Regular cardiac myocyte (primary cell): ENCODE results near the gene OR6C1. TPM values are rescaled to one million over a fixed set of nuclear protein-coding genes. Genes with fewer than 3 reads are reported as not detected.

Source experiments
- total RNA-seq: library from RNA; depleted of rRNA; stranded (reverse); fragments of >200 nt; gene quantifications from 2 replicates; pipeline ENCODE4 v1.2.3, GENCODE V29; 2014

Gene OR6C1
- not detected in 2 replicates for total RNA-seq

DNA sequence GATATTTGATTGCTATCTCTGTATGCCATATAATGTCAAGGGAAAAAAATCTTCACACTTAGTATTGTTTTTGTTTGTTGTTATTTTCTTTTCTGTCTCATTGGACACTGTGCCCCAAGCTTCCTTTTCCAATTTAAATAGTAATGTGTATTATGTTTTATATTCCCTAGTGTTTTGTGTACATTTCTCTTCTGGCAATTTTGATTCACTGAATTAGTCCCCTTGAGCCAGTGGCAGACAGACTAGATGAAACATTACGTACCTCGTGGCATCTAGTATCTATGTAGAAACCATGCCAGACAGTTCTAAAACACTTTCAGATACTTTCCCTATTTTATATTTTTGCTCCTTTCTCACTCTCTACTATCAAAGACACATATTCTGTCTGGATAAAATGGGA lies at the start of gene OR6C1:
Gene OR6C1 (plus strand): TSS at position 301 of the 400 bp plus-strand sequence. CDS start 6,257 bp downstream, outside the sequence.

DNA sequence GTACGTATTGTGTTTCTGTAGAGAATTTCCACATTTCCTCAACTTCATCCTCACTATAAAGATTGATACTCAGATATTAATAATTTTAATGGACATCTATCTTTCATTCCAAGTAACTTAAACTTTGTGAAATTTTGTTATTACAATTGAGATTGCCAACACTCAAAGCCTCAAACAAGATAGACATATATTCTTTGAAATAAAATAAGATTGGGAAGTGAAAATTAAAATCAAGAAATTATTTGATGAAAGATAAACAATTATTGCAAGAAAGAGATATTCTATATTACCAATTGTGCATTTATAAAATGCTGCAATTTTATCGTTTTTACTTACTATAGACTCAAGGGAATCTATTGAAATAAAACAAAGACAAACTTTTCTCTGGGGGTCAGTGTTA lies 17.7 kb upstream of the OR6C1 start, which contains the start of gene OR6C6:
Gene OR6C6 (minus strand): TSS at position 101 of the 400 bp plus-strand sequence. CDS start 1,337 bp downstream, outside the sequence.

GRCh38 chr12:55330446-55330845 lies 16.3 kb downstream of the OR6C1 start, which contains the start of gene OR6C3:
Gene OR6C3, plus strand, starts transcription at chr12:55330746. Its CDS starts 955 bp downstream, at chr12:55331701.

GRCh38 chr12:55362675-55363074 lies 48.5 kb downstream of the OR6C1 start, which contains the start of gene OR6C75:
Gene OR6C75, plus strand, starts transcription at chr12:55362975. Its CDS starts 2,136 bp downstream, at chr12:55365111.

Other genes starting within 250 kb of the OR6C1 start
- gene OR9K2, start 187.9 kb upstream of the OR6C1 start, total RNA-seq: not detected in 2 replicates
- gene OR10A7, start 93.3 kb upstream of the OR6C1 start, total RNA-seq: not detected in 2 replicates
- gene OR6C74, start 69.7 kb upstream of the OR6C1 start, total RNA-seq: under 0.01 TPM in 1 of 2 replicates, not detected in the other
- not detected in 2 replicates for gene OR6C6, start 17.8 kb upstream of the OR6C1 start, total RNA-seq
- gene OR6C3, start 16.4 kb downstream of the OR6C1 start, total RNA-seq: not detected in 2 replicates
- gene OR6C75, start 48.6 kb downstream of the OR6C1 start, total RNA-seq: not detected in 2 replicates
- gene OR6C65, start 86.2 kb downstream of the OR6C1 start, total RNA-seq: not detected in 2 replicates
- not detected in 2 replicates for gene OR6C76, start 111.9 kb downstream of the OR6C1 start, total RNA-seq
- gene OR6C2, start 129.7 kb downstream of the OR6C1 start, total RNA-seq: not detected in 2 replicates
- not detected in 2 replicates for gene OR6C70, start 155.8 kb downstream of the OR6C1 start, total RNA-seq
- gene OR6C68, start 178.0 kb downstream of the OR6C1 start, total RNA-seq: not detected in 2 replicates
- not detected in 2 replicates for gene OR6C4, start 235.3 kb downstream of the OR6C1 start, total RNA-seq